Astrocyte (in vitro differentiated cells and primary cell): Measurements from ENCODE around the gene ZFP36L2. TPM values are rescaled to one million over a fixed set of nuclear protein-coding genes. Genes with fewer than 3 reads are reported as not detected.

Source experiments
- DNase-seq: peaks from one replicate; pipeline ENCODE4 v3.0.0-alpha.2; 2010; ENCODE audit warnings: low read depth
- FAIRE-seq: peaks from 2 replicates; lab custom pipeline; 2011; peaks lifted over from hg19 to GRCh38; lab: Jason Lieb, UNC
- H2AFZ ChIP-seq: 2 replicates; pipeline ENCODE4 v1.6.0; 2012; ENCODE audit warnings: low read depth, low read length, inconsistent platforms
- H3K27ac ChIP-seq: 2 replicates; pipeline ENCODE4 v1.5.1; 2011; ENCODE audit warnings: low read depth, low read length, inconsistent platforms
- H3K27me3 ChIP-seq: 2 replicates; pipeline ENCODE4 v1.6.0; 2011; ENCODE audit warnings: low read length, inconsistent platforms; ENCODE audit not compliant: insufficient read depth
- H3K36me3 ChIP-seq: 2 replicates; pipeline ENCODE4 v1.5.1; 2011; ENCODE audit warnings: low read length, inconsistent platforms; ENCODE audit not compliant: insufficient read depth
- H3K4me1 ChIP-seq: 2 replicates; pipeline ENCODE4 v1.5.1; 2011; ENCODE audit warnings: low read length, inconsistent platforms; ENCODE audit not compliant: insufficient read depth
- H3K4me2 ChIP-seq: 2 replicates; pipeline ENCODE4 v1.6.0; 2012; ENCODE audit warnings: low read length, inconsistent platforms
- H3K4me3 ChIP-seq: 2 replicates; pipeline ENCODE4 v1.5.1; 2011; ENCODE audit warnings: low read depth, mild to moderate bottlenecking, low read length, inconsistent platforms; ENCODE audit not compliant: insufficient read depth
- H3K79me2 ChIP-seq: 2 replicates; pipeline ENCODE4 v1.6.0; 2012; ENCODE audit warnings: mild to moderate bottlenecking, low read length, inconsistent platforms; ENCODE audit not compliant: insufficient read depth
- H3K9ac ChIP-seq: 2 replicates; pipeline ENCODE4 v1.6.0; 2012; ENCODE audit warnings: mild to moderate bottlenecking, low read length, inconsistent platforms
- H3K9me3 ChIP-seq: 2 replicates; pipeline ENCODE4 v1.5.1; 2012; ENCODE audit warnings: low read depth, mild to moderate bottlenecking, low read length, inconsistent platforms; ENCODE audit not compliant: insufficient read depth
- H4K20me1 ChIP-seq: 2 replicates; pipeline ENCODE4 v1.6.0; 2012; ENCODE audit warnings: low read length, inconsistent platforms; ENCODE audit not compliant: insufficient read depth
- H3K27ac Mint-ChIP-seq: one replicate; pipeline ENCODE4 v1.8.0; 2021; ENCODE audit warnings: mild to moderate bottlenecking, mixed read lengths; ENCODE audit not compliant: unreplicated experiment
- H3K27me3 Mint-ChIP-seq: one replicate; pipeline ENCODE4 v1.8.0; 2021; ENCODE audit warnings: low read depth, mixed read lengths; ENCODE audit not compliant: unreplicated experiment
- H3K36me3 Mint-ChIP-seq: one replicate; pipeline ENCODE4 v1.8.0; 2021; ENCODE audit warnings: low read depth, mixed read lengths; ENCODE audit not compliant: unreplicated experiment
- H3K4me1 Mint-ChIP-seq: one replicate; pipeline ENCODE4 v1.8.0; 2021; ENCODE audit warnings: low read depth, mixed read lengths; ENCODE audit not compliant: unreplicated experiment
- H3K4me3 Mint-ChIP-seq: one replicate; pipeline ENCODE4 v1.8.0; 2021; ENCODE audit warnings: mild to moderate bottlenecking, moderate library complexity, mixed read lengths; ENCODE audit not compliant: unreplicated experiment
- H3K9me3 Mint-ChIP-seq: one replicate; pipeline ENCODE4 v1.8.0; 2021; ENCODE audit warnings: mild to moderate bottlenecking, mixed read lengths; ENCODE audit not compliant: unreplicated experiment
- EZH2 ChIP-seq: IDR thresholded peaks from 2 replicates; pipeline ENCODE4 v1.6.1; 2012; ENCODE audit warnings: mild to moderate bottlenecking, low read length, inconsistent platforms; ENCODE audit not compliant: insufficient read depth
- total RNA-seq: library from RNA; stranded (reverse); gene quantifications from 2 replicates; pipeline ENCODE4 v1.2.1, GENCODE V29; 2021
- TF ChIP-seq, protein P1 (sequence below): IDR thresholded peaks from 2 replicates; pipeline ENCODE4 v1.5.1; 2011; ENCODE audit warnings: low read depth, mild to moderate bottlenecking, inconsistent platforms, low read length, moderate library complexity; ENCODE audit not compliant: insufficient read depth

Gene ZFP36L2
- total RNA-seq, 1 donor from 2014 or later, result 49.5 TPM

DNA sequence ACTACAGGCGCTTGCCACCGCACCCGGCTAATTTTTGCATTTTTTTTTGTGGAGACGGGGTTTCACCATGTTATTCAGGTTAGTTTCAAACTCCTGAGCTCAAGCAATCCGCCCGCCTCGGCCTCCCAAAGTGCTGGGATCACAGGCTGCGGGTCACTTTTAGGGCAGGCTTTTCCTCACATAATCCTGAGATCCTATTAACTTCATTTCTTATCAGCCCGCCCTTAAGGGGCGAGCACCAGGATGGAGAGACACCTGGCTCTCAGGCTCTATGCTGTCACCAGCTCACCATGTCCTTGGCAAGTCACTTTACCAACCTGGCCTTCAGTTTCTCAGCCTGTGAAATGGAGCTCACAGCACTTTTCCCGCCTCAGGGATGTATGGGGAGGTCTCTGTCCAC lies 23.0 kb downstream of the ZFP36L2 start:
- Histone ChIP-seq H3K4me2 (no peak overlapping the region), H3K27ac (no peak overlapping the region), H3K9ac (no peak overlapping the region), H4K20me1 (no peaks in the 10 kb centered on the region), H3K36me3 (no peaks in the 10 kb centered on the region), H3K27me3 (no peaks in the 10 kb centered on the region), H2AFZ (no peak overlapping the region), H3K79me2 (no peaks in the 10 kb centered on the region), H3K9me3 (no peaks in the 10 kb centered on the region), H3K4me3 (no peak overlapping the region), H3K4me1 (peaks cover 6% of the 10 kb centered on the region)
- no peak overlapping the region for H3K27ac Mint-ChIP-seq
- FAIRE-seq (no peak), DNase-seq (no peak)
- peaks cover 18% of the 10 kb centered on the region for H3K27me3 Mint-ChIP-seq
- no peak overlapping the region for H3K4me3 Mint-ChIP-seq
- no peak for TF ChIP-seq EZH2
- TF ChIP-seq, protein P1, sequence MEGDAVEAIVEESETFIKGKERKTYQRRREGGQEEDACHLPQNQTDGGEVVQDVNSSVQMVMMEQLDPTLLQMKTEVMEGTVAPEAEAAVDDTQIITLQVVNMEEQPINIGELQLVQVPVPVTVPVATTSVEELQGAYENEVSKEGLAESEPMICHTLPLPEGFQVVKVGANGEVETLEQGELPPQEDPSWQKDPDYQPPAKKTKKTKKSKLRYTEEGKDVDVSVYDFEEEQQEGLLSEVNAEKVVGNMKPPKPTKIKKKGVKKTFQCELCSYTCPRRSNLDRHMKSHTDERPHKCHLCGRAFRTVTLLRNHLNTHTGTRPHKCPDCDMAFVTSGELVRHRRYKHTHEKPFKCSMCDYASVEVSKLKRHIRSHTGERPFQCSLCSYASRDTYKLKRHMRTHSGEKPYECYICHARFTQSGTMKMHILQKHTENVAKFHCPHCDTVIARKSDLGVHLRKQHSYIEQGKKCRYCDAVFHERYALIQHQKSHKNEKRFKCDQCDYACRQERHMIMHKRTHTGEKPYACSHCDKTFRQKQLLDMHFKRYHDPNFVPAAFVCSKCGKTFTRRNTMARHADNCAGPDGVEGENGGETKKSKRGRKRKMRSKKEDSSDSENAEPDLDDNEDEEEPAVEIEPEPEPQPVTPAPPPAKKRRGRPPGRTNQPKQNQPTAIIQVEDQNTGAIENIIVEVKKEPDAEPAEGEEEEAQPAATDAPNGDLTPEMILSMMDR, result no peak
- H3K36me3 Mint-ChIP-seq, result no peaks in the 10 kb centered on the region
- H3K4me1 Mint-ChIP-seq, result peaks cover 3% of the 10 kb centered on the region
- H3K9me3 Mint-ChIP-seq, result no peaks in the 10 kb centered on the region

DNA sequence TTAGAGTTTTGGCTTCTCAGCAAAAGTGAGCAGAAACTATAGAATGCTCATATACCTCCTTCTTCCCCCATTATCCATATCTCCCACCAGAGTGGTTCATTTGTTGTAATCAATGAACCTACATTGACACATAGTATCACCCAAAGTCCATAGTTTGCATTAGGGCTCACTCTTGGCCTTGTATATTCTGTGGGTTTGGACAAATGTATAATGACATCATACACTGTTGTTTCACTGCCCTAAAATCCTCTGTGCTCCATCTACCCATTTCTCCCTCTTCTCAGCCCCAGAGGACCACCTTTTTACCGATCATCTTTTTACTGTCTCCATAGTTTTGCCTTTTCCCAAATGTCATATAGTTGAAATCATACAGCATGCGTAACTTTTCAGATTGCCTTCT lies 24.1 kb downstream of the ZFP36L2 start:
- no peak for FAIRE-seq
- H3K4me3 Mint-ChIP-seq, result no peak overlapping the region
- no peaks in the 10 kb centered on the region for H3K9me3 ChIP-seq

GRCh38 chr2:43201497-43201896 lies 24.9 kb downstream of the ZFP36L2 start:
- no peak overlapping the region for H3K4me2 ChIP-seq
- no peaks in the 10 kb centered on the region for H3K36me3 Mint-ChIP-seq

More for the DNA sequence above, 24.1 kb downstream of the ZFP36L2 start:
- no peak overlapping the region for H3K4me3 ChIP-seq
- H4K20me1 ChIP-seq, result no peaks in the 10 kb centered on the region
- peaks cover 6% of the 10 kb centered on the region for H3K4me1 ChIP-seq
- peaks cover 14% of the 10 kb centered on the region for H3K27me3 Mint-ChIP-seq
- H3K27ac Mint-ChIP-seq, result no peak overlapping the region
- H2AFZ ChIP-seq, result no peak overlapping the region
- H3K27me3 ChIP-seq, result no peaks in the 10 kb centered on the region
- no peak for DNase-seq
- peaks cover 6% of the 10 kb centered on the region for H3K4me1 Mint-ChIP-seq
- H3K79me2 ChIP-seq, result no peaks in the 10 kb centered on the region
- H3K9me3 Mint-ChIP-seq, result no peaks in the 10 kb centered on the region
- no peak overlapping the region for H3K4me2 ChIP-seq
- H3K9ac ChIP-seq, result no peak overlapping the region
- TF ChIP-seq, protein P1, result no peak
- TF ChIP-seq EZH2, result no peak
- no peaks in the 10 kb centered on the region for H3K36me3 ChIP-seq
- no peak overlapping the region for H3K27ac ChIP-seq
- H3K36me3 Mint-ChIP-seq, result no peaks in the 10 kb centered on the region

More at GRCh38 chr2:43201497-43201896, 24.9 kb downstream of the ZFP36L2 start:
- H3K4me3 ChIP-seq, result no peak overlapping the region
- H4K20me1 ChIP-seq, result no peaks in the 10 kb centered on the region
- peaks cover 10% of the 10 kb centered on the region for H3K27me3 Mint-ChIP-seq
- no peaks in the 10 kb centered on the region for H3K9me3 Mint-ChIP-seq
- H3K27me3 ChIP-seq, result no peaks in the 10 kb centered on the region
- no peaks in the 10 kb centered on the region for H3K9me3 ChIP-seq
- H3K4me1 ChIP-seq, result peaks cover 6% of the 10 kb centered on the region
- H3K36me3 ChIP-seq, result no peaks in the 10 kb centered on the region
- peaks cover 9% of the 10 kb centered on the region for H3K4me1 Mint-ChIP-seq
- H3K79me2 ChIP-seq, result no peaks in the 10 kb centered on the region
- H3K9ac ChIP-seq, result no peak overlapping the region
- H3K27ac ChIP-seq, result no peak overlapping the region
- no peak for TF ChIP-seq EZH2
- TF ChIP-seq, protein P1, result no peak
- FAIRE-seq (no peak), DNase-seq (no peak)
- no peak overlapping the region for H3K4me3 Mint-ChIP-seq
- no peak overlapping the region for H2AFZ ChIP-seq
- no peak overlapping the region for H3K27ac Mint-ChIP-seq
